ENCODE measurements around the gene RAMAC.
"Not testable (repeated sequence)": the region's sequence is repeated elsewhere in the genome, so short reads cannot be mapped to it uniquely, and the experiment has no call there.

Gene RAMAC

GRCh38 chr15:82985688-82986441, at the start of gene RAMAC:
Gene RAMAC (plus strand): TSS chr15:82986210. CDS start chr15:82989019, 2,809 bp downstream.
- peak; percentile 75 to 89 (median 84) for DNase-seq (ENCODE audit: low read depth in 4 of 4, low spot score in 1 of 4)

- DNase-seq (ENCODE audit: low read depth in 4 of 4, low spot score in 1 of 4), result no peak
Measured at GRCh38 chr15:82936966-82937711, 48.9 kb upstream of the RAMAC start.

- DNase-seq (ENCODE audit: low read depth in 4 of 4, low spot score in 1 of 4), result no peak
Measured at GRCh38 chr15:82937712-82938058, 48.3 kb upstream of the RAMAC start.

- DNase-seq (ENCODE audit: low read depth in 4 of 4, low spot score in 1 of 4), result not testable (repeated sequence)
Measured at GRCh38 chr15:82939678-82940077, 46.3 kb upstream of the RAMAC start.

- no peak for DNase-seq (ENCODE audit: low read depth in 4 of 4, low spot score in 1 of 4)
Measured at GRCh38 chr15:82942691-82943090, 43.3 kb upstream of the RAMAC start.

- no peak for DNase-seq (ENCODE audit: low read depth in 4 of 4, low spot score in 1 of 4)
Measured at GRCh38 chr15:82943176-82943575, 42.8 kb upstream of the RAMAC start.

GRCh38 chr15:82944056-82944455, 42.0 kb upstream of the RAMAC start:
- DNase-seq (ENCODE audit: low read depth in 4 of 4, low spot score in 1 of 4), result no peak

- DNase-seq (ENCODE audit: low read depth in 4 of 4, low spot score in 1 of 4), result no peak
Measured at GRCh38 chr15:82944821-82945220, 41.2 kb upstream of the RAMAC start.

- DNase-seq (ENCODE audit: low read depth in 4 of 4, low spot score in 1 of 4), result no peak
Measured at GRCh38 chr15:82945326-82945725, 40.7 kb upstream of the RAMAC start.

- no peak for DNase-seq (ENCODE audit: low read depth in 4 of 4, low spot score in 1 of 4)
Measured at GRCh38 chr15:82946155-82946701, 39.8 kb upstream of the RAMAC start.

GRCh38 chr15:82950295-82950694, 35.7 kb upstream of the RAMAC start:
- no peak for DNase-seq (ENCODE audit: low read depth in 4 of 4, low spot score in 1 of 4)

- DNase-seq (ENCODE audit: low read depth in 4 of 4, low spot score in 1 of 4), result no peak
Measured at GRCh38 chr15:82950746-82951370, 35.2 kb upstream of the RAMAC start.

- no peak for DNase-seq (ENCODE audit: low read depth in 4 of 4, low spot score in 1 of 4)
Measured at GRCh38 chr15:82951472-82952157, 34.4 kb upstream of the RAMAC start.

- no peak for DNase-seq (ENCODE audit: low read depth in 4 of 4, low spot score in 1 of 4)
Measured at GRCh38 chr15:82952158-82953081, 33.6 kb upstream of the RAMAC start, which contains the start of gene HOMER2. Gene HOMER2 (minus strand): TSS chr15:82952720. CDS start chr15:82952535, 185 bp downstream.

- no peak for DNase-seq (ENCODE audit: low read depth in 4 of 4, low spot score in 1 of 4)
Measured at GRCh38 chr15:82958638-82959037, 27.4 kb upstream of the RAMAC start.

- no peak for DNase-seq (ENCODE audit: low read depth in 4 of 4, low spot score in 1 of 4)
Measured at GRCh38 chr15:82959423-82959822, 26.6 kb upstream of the RAMAC start.

- DNase-seq (ENCODE audit: low read depth in 4 of 4, low spot score in 1 of 4), result no peak
Measured at GRCh38 chr15:82960766-82961165, 25.2 kb upstream of the RAMAC start.

- DNase-seq (ENCODE audit: low read depth in 4 of 4, low spot score in 1 of 4), result no peak
Measured at GRCh38 chr15:82963471-82964341, 22.3 kb upstream of the RAMAC start.

- DNase-seq (ENCODE audit: low read depth in 4 of 4, low spot score in 1 of 4), result no peak
Measured at GRCh38 chr15:82964890-82965289, 21.1 kb upstream of the RAMAC start.
